Central memory CD8-positive, alpha-beta T cell (primary cell): ENCODE results near the gene ETNK1.
"Not testable (repeated sequence)": the region's sequence is repeated elsewhere in the genome, so short reads cannot be mapped to it uniquely, and the experiment has no call there.

ENCODE experiments used
- ATAC-seq: fragments of 150-1000 bp; cut with Tn5 transposase; replicated peaks from 2 replicates; pipeline ENCODE4 v1.10.0; 2022; ENCODE audit warnings: mild to moderate bottlenecking, moderate FRiP score, moderate number of reproducible peaks; ENCODE audit not compliant: poor library complexity, severe bottlenecking; ENCODE audit errors: extremely low read depth
- DNase-seq, 2 donors: peaks; one replicate each; pipeline ENCODE4 v3.0.0; 2021; ENCODE audit warnings: low spot score in 2 of 2
- H3K27ac Mint-ChIP-seq: one replicate; pipeline ENCODE4 v1.8.0; 2022; ENCODE audit warnings: low read depth, mild to moderate bottlenecking, moderate library complexity, mixed read lengths
- H3K27me3 Mint-ChIP-seq: one replicate; pipeline ENCODE4 v1.8.0; 2022; ENCODE audit warnings: mixed read lengths
- H3K36me3 Mint-ChIP-seq: one replicate; pipeline ENCODE4 v1.8.0; 2022; ENCODE audit warnings: mild to moderate bottlenecking, moderate library complexity, mixed read lengths; ENCODE audit not compliant: insufficient read depth
- H3K4me1 Mint-ChIP-seq: one replicate; pipeline ENCODE4 v1.8.0; 2022; ENCODE audit warnings: mixed read lengths
- H3K4me3 Mint-ChIP-seq: one replicate; pipeline ENCODE4 v1.8.0; 2022; ENCODE audit warnings: mild to moderate bottlenecking, moderate library complexity, mixed read lengths
- H3K9me3 Mint-ChIP-seq: one replicate; pipeline ENCODE4 v1.8.0; 2022; ENCODE audit warnings: mixed read lengths

Gene ETNK1

DNA sequence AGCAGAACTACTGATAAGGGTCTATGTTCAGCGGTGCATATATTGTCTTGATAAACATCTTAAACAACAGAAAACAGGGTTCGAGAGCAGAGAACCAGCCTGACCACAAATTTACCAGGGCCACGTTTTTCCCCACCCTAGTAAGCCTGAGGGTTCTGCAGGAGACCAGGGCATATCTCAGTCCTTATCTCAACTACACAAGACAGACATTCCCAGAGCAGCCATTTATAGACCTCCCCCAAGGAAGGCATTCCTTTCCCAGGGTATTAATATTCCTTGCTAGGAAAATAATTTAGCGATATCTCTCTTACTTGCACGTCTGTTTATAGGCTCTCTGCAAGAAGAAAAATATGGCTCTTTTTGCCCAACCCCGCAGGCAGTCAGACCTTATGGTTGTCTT is 12.1 kb upstream of the ETNK1 start:
- not testable (repeated sequence) for H3K4me1 Mint-ChIP-seq, ATAC-seq, H3K36me3 Mint-ChIP-seq, H3K9me3 Mint-ChIP-seq, H3K4me3 Mint-ChIP-seq, H3K27ac Mint-ChIP-seq, DNase-seq, H3K27me3 Mint-ChIP-seq

DNA sequence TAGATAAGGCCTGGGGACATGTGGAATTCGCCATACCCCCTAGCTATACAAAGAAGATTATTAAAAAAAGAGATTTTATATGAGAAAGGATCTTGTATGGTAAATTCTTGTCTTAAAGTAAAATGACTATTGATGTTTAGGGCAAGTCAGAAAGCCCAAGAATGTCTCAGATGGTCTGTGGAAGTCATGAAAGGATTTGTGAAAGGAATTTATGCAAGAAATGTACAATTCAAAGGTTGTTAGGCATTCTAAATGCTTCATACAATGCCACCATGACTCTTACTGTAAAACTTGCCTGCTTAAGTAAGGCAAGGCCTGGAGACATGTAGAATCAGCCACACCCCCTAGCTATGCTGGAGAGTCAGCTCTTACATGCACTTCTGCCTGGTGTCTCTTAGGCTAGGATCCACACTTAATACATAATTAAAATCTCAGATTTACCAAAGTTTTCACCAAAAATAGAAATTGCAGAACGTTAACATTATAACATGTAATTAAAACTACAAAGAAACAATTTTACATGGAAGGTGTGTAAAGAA is 8.9 kb upstream of the ETNK1 start:
- no peak overlapping the region for H3K4me3 Mint-ChIP-seq
- no peak for ATAC-seq
- peaks cover 2% of the 10 kb centered on the region for H3K36me3 Mint-ChIP-seq
- H3K27me3 Mint-ChIP-seq = peaks cover 10% of the 10 kb centered on the region
- DNase-seq = no peak
- no peak overlapping the region for H3K27ac Mint-ChIP-seq
- H3K4me1 Mint-ChIP-seq = no peaks in the 10 kb centered on the region
- peaks cover 5% of the 10 kb centered on the region for H3K9me3 Mint-ChIP-seq

DNA sequence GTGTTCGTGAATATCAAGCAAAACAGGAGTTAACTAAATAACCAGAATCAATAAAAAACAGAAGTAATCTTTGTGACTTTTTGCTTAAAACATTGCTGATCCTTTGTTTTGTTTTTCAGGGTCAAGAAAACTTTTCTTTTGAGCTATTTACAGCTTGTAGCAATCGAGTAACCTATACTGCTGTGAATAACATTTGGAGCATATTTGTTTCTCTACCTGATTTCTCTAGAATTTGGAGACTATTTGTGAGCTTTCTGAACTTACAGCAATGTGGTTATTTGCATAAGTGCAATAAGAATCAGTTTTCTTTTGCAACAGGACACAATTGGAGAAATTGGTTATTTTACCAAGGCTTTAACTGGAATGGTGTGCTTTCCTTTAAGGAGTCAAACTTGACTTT is 7.3 kb upstream of the ETNK1 start:
- Mint-ChIP-seq H3K27ac (no peak overlapping the region), H3K36me3 (peaks cover 2% of the 10 kb centered on the region), H3K27me3 (peaks cover 23% of the 10 kb centered on the region), H3K4me3 (no peak overlapping the region), H3K4me1 (no peaks in the 10 kb centered on the region), H3K9me3 (no peaks in the 10 kb centered on the region)
- no peak for ATAC-seq
- no peak for DNase-seq

DNA sequence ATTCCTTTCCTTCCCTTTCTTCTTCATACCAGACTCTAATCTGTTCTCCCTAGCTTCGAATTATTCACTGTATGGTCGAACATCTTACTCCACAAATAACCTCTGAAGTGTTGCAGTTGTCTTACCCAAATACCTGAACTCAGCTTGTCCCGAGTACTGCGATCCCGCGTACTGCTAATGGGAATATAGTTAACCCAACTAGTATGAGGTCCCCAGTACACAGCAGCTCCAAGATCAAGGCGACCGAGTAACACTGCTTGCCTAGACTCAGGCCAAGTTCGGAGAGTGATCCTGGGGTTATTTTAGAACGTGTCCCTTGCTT is 462 bp upstream of the ETNK1 start:
- peaks cover 23% of the 10 kb centered on the region for H3K27me3 Mint-ChIP-seq
- H3K9me3 Mint-ChIP-seq = no peaks in the 10 kb centered on the region
- peaks cover 12% of the 10 kb centered on the region for H3K36me3 Mint-ChIP-seq
- ATAC-seq (no peak), DNase-seq (no peak)
- peak overlapping the region; percentile 96 for H3K4me3 Mint-ChIP-seq
- H3K27ac Mint-ChIP-seq = peak overlapping the region; percentile 88
- H3K4me1 Mint-ChIP-seq = peaks cover 39% of the 10 kb centered on the region

DNA sequence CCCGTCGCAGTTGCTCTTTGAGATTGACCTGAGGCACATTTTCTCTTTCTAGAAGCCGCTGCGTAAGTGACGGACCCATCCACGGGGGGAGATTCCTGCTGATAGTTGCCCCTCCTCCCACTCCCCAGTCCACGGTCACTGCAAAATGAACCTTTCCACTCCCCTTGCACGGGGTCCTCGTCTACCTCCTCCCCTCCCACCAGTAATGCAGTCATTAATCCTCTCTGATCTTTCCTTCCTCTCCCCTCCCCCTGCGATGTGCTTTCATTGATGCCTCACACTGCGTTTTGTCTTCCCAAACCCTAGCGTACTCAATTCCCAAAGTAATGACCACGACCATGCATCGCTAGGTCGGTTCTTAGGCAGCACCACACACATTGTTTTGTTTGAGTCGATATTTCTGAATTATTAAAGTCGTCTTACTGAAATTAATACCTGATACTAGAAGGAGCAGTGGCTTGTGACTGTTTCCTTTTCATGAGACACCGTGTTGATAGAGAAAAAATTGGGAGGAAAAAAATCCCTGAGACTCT is 857 bp downstream of the ETNK1 start:
- Mint-ChIP-seq H3K27me3 (peaks cover 23% of the 10 kb centered on the region), H3K4me3 (peak overlapping the region; percentile 96), H3K27ac (peak overlapping the region; percentile 88), H3K9me3 (no peaks in the 10 kb centered on the region), H3K36me3 (peaks cover 17% of the 10 kb centered on the region), H3K4me1 (peaks cover 48% of the 10 kb centered on the region)
- DNase-seq = no peak
- peak; percentile 21 for ATAC-seq

DNA sequence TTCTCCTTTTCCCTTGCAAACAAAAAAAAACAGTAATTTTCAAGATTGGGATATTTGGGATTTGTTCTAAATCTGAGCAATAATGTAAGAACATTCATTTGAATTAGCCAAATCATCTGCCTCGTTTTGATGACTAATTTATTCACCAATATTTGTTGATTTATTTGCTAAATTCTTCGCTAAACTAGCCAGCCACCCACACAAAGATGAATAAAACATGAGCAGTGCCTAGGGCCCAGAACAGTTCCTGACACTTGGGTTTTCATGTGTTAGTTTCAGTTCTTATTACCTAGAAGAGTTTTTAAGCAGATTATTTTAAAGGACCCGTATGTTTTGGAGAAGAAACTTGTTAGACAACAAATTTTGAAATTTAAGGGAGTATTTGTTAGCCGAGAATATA is 1.4 kb downstream of the ETNK1 start:
- peak overlapping the region; percentile 96 for H3K4me3 Mint-ChIP-seq
- peaks cover 18% of the 10 kb centered on the region for H3K36me3 Mint-ChIP-seq
- peaks cover 21% of the 10 kb centered on the region for H3K27me3 Mint-ChIP-seq
- H3K4me1 Mint-ChIP-seq = peaks cover 53% of the 10 kb centered on the region
- ATAC-seq (peak; percentile 55), DNase-seq (no peak)
- H3K9me3 Mint-ChIP-seq = no peaks in the 10 kb centered on the region
- H3K27ac Mint-ChIP-seq = peak overlapping the region; percentile 88

DNA sequence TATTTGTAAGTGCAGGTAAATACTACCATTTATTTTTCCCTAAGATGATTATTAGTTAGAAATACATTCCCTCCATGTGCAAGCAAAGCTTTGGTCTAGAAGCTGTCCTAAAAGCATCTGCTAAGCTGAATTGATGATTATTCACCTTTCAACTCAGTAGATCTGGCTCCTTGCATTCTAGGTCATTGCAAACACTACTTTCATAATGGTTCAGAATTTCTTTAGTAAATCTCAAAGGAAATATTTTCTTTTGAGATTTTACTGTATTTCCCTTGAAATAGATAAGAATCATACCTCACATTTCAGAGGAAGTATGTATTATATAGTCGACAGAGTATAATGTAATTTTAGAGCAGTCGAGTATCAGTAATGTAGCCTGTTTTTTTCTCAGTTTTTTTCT is 2.4 kb downstream of the ETNK1 start:
- H3K4me1 Mint-ChIP-seq = peaks cover 56% of the 10 kb centered on the region
- ATAC-seq (no peak), DNase-seq (no peak)
- peak overlapping the region; percentile 88 for H3K27ac Mint-ChIP-seq
- H3K36me3 Mint-ChIP-seq = peaks cover 18% of the 10 kb centered on the region
- H3K27me3 Mint-ChIP-seq = peaks cover 12% of the 10 kb centered on the region
- peak overlapping the region; percentile 96 for H3K4me3 Mint-ChIP-seq
- no peaks in the 10 kb centered on the region for H3K9me3 Mint-ChIP-seq

DNA sequence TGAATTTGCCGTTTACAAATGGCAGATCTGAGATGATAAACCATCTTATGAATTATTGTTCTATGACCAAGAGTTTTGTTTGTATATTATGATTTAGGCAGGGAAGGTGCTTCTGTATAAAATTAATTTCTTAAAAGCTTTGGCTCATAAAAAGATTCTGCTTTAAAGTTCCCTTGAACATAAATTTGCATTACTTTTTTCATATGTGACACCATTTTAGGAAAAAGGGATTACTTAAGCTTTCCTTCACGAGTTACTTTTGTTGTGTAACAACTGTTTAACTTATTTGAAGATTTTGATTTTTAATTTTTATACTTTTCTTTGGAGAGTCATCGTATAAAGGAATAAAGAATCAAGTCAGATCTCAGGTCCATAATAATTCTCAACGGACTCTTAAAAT is 3.3 kb downstream of the ETNK1 start:
- H3K27me3 Mint-ChIP-seq = peaks cover 3% of the 10 kb centered on the region
- peaks cover 61% of the 10 kb centered on the region for H3K4me1 Mint-ChIP-seq
- H3K9me3 Mint-ChIP-seq = no peaks in the 10 kb centered on the region
- peaks cover 19% of the 10 kb centered on the region for H3K36me3 Mint-ChIP-seq
- no peak for ATAC-seq
- no peak overlapping the region for H3K27ac Mint-ChIP-seq
- no peak for DNase-seq
- peak overlapping the region; percentile 96 for H3K4me3 Mint-ChIP-seq

DNA sequence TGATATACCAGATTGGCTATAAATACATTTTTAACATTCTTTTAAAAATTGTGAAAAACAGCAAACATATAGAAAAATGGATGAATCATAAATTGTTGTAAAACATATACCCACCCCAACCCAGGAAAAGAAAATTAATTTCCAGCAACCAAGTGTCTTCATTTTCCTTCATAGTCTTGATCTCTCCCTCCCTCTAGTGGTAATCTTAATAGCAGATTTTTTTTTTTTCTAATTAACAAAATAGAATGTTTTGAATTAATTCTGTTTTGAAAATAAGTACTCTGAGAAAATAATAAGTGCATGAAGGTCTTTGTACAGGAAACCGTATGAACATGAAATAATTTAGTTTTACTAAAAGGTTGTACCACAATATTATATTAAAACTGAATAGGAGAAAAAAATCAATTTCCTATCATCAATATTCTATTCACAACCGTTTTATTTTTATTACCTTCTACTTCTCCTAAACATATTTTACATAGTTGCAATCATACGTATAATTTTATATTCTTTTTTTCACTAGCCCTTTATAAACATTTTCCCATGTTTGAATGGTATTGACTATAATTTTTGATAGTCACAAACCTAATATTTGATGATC is 7.0 kb downstream of the ETNK1 start:
- no peaks in the 10 kb centered on the region for H3K27me3 Mint-ChIP-seq
- ATAC-seq (no peak), DNase-seq (no peak)
- no peak overlapping the region for H3K27ac Mint-ChIP-seq
- H3K4me1 Mint-ChIP-seq = peaks cover 66% of the 10 kb centered on the region
- H3K36me3 Mint-ChIP-seq = peaks cover 13% of the 10 kb centered on the region
- H3K4me3 Mint-ChIP-seq = no peak overlapping the region
- no peaks in the 10 kb centered on the region for H3K9me3 Mint-ChIP-seq

DNA sequence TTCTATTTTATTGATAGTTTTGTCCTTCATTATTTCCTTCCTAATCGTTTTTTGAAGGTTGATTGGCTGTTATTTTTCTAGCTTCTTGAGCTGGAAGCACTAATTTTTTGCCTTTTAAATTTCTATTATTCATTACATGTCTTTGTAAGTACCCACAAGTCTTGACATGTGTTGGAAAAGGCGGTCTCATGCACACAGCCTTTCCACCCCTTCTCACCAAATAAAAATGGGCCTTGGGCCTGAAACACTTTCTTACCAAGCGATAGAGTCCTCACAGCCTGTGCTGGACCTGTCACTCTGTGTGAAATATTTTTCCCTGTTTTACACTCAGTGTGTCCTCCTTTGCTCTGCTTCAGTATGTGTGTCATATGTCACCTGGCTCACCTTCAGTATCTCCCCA is 9.9 kb downstream of the ETNK1 start:
- H3K4me3 Mint-ChIP-seq = no peak overlapping the region
- H3K27me3 Mint-ChIP-seq = no peaks in the 10 kb centered on the region
- ATAC-seq = no peak
- peaks cover 13% of the 10 kb centered on the region for H3K36me3 Mint-ChIP-seq
- peaks cover 67% of the 10 kb centered on the region for H3K4me1 Mint-ChIP-seq
- no peak overlapping the region for H3K27ac Mint-ChIP-seq
- no peaks in the 10 kb centered on the region for H3K9me3 Mint-ChIP-seq
- no peak for DNase-seq

DNA sequence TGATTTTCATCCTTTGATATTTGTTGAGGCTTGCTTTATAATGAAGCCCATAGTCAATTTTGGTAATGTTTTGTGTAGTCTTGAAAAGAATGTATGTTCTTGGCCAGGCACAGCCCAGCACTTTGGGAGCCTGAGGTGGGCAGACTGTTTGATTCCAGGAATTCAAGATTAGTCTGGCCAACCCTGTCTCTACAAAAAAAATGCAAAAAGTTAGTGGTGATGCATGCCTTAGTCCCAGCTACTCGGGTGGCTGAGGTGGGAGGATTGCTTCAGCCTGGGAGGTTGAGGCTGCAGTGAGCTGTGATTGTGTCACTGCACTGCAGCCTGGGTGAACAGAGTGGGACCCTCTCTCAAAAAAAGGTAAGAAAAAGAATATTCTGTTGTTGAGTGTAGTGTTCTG is 10.8 kb downstream of the ETNK1 start:
- H3K9me3 Mint-ChIP-seq = no peaks in the 10 kb centered on the region
- peak overlapping the region; percentile 5 for H3K27ac Mint-ChIP-seq
- H3K36me3 Mint-ChIP-seq = peaks cover 8% of the 10 kb centered on the region
- no peak for DNase-seq
- H3K27me3 Mint-ChIP-seq = no peaks in the 10 kb centered on the region
- H3K4me1 Mint-ChIP-seq = peaks cover 62% of the 10 kb centered on the region
- no peak for ATAC-seq
- H3K4me3 Mint-ChIP-seq = no peak overlapping the region

DNA sequence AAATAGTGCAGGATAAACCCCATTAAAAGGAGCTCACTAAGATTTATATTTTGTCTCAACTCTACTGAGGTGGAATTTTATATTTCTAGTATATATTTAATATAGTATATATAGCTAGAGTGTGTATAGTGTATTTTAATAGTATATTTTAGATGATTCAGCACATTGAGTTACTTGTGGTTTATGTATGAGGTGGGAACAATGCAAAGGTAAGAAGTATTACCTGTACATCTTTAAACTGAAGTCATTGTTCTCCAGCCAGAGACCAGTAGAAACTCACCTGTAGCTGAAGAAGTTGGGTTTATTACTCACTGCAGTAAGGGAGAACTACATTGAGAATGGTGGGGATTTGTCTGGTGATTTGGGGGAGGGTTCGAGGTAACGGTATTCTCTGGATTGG is 15.9 kb downstream of the ETNK1 start:
- DNase-seq (no peak), ATAC-seq (no peak)
- H3K4me1 Mint-ChIP-seq = peaks cover 44% of the 10 kb centered on the region
- no peaks in the 10 kb centered on the region for H3K9me3 Mint-ChIP-seq
- H3K27ac Mint-ChIP-seq = no peak overlapping the region
- H3K36me3 Mint-ChIP-seq = peaks cover 5% of the 10 kb centered on the region
- H3K27me3 Mint-ChIP-seq = no peaks in the 10 kb centered on the region
- H3K4me3 Mint-ChIP-seq = no peak overlapping the region

DNA sequence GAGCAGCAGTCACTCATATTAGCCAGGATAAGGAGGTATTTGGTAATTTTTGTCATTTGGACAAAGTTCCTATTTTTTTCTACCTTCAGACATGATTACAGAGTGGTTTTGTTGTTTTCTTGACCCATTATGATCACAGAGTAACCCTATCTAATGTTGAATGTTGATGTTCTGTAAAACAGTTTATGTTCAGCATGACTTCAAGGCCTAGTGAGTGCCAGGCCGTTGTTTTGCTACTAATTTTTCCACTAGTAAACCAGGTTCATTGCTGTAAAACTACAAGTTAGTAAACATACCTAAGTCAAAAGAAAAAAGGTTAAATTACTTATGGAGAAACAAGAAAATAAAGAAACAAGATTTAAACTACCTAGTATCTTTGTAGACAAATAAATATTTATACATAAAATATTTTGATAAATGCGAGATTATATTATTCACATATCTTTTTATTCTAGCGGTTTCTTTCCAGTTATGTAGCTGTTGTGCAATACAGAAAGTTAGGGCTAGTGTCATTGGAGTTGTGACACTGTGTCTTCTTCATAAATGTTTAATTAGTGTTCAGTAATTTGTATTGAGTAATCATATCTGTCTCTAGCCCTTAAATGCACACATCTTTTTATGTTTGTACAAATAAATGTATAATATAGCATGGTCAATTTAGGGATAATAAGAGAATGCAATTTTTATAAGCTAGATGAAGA is 16.5 kb downstream of the ETNK1 start:
- peaks cover 42% of the 10 kb centered on the region for H3K4me1 Mint-ChIP-seq
- no peak for ATAC-seq
- H3K9me3 Mint-ChIP-seq = no peaks in the 10 kb centered on the region
- no peak overlapping the region for H3K4me3 Mint-ChIP-seq
- no peaks in the 10 kb centered on the region for H3K27me3 Mint-ChIP-seq
- no peak overlapping the region for H3K27ac Mint-ChIP-seq
- DNase-seq = no peak
- peaks cover 6% of the 10 kb centered on the region for H3K36me3 Mint-ChIP-seq
